ENCODE measurements around the gene DHX32. TPM values are rescaled to one million over a fixed set of nuclear protein-coding genes. Genes with fewer than 3 reads are reported as not detected.

The DHX32 gene, protein sequence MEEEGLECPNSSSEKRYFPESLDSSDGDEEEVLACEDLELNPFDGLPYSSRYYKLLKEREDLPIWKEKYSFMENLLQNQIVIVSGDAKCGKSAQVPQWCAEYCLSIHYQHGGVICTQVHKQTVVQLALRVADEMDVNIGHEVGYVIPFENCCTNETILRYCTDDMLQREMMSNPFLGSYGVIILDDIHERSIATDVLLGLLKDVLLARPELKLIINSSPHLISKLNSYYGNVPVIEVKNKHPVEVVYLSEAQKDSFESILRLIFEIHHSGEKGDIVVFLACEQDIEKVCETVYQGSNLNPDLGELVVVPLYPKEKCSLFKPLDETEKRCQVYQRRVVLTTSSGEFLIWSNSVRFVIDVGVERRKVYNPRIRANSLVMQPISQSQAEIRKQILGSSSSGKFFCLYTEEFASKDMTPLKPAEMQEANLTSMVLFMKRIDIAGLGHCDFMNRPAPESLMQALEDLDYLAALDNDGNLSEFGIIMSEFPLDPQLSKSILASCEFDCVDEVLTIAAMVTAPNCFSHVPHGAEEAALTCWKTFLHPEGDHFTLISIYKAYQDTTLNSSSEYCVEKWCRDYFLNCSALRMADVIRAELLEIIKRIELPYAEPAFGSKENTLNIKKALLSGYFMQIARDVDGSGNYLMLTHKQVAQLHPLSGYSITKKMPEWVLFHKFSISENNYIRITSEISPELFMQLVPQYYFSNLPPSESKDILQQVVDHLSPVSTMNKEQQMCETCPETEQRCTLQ
- total RNA-seq (ENCODE audit: low replicate concordance): 26.4 and 29.2 TPM in 2 replicates

DNA sequence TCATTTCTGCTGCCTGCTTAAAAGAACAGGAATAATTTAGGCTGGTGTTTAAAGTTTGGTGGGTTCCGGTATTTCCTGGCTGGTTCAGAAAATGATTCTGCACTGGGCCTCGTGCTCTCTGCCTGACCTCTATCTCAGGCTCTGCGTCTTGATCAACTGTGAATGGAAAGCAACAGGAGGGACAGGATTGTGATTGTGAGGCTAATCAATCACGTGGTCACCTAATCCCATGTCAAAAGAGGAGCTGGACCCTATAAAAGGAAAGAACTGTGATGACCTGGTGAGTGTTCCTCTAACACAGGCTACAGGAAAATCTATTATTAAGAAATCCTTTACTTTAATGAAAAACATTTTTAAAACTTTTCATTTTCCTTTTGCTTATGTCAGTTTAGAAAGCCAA is at the start of gene DHX32:
TSS of gene DHX32 (minus strand) at position 101 of the 400 bp plus-strand sequence. CDS start 468 bp downstream, outside the sequence.

DNA sequence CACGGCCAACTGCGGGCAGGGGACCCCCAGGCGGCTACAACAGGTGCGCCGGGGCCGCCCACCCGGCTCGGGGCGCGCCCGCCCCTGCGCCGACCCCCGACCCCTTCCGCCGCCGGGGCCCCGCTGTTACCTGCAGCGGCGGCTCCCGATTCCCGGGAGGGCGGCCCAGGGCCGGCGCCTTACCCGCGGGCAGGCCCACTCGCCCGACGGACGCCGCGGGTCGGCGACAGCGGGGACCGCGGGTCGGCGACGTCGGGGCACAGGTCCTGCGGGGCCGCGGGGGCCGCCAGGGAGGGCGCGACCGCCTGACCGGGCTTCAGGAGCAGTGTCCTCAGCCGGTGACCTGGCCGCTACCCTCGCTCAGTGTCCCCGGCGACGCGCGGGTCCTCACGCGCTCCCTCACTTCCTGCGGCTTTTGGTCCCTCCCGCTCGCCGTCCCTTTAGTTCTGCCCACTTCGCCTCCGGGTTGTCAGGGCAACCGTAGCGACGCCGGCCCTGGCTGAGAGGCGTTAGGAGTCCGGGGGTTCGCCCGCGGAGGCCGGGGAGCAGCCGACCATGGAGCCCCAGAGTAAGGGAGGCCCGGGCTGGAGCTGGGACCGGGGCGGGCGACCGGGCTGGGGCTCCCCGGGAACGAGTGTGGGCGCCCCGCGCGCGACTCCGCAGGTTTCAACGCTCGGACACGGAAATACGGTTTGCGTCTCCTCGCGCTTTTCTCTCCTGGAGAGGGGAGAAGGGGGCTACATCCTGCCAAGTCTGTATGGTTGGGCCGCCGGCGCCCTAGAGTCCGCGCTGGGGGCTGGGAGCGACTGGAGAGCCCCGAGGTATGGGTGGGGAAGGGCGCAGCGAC is 15.2 kb upstream of the DHX32 start, which contains the start of gene FANK1:
TSS of gene FANK1 (plus strand) at position 477 of the 847 bp plus-strand sequence. CDS start at position 556, 79 bp downstream.

DNA sequence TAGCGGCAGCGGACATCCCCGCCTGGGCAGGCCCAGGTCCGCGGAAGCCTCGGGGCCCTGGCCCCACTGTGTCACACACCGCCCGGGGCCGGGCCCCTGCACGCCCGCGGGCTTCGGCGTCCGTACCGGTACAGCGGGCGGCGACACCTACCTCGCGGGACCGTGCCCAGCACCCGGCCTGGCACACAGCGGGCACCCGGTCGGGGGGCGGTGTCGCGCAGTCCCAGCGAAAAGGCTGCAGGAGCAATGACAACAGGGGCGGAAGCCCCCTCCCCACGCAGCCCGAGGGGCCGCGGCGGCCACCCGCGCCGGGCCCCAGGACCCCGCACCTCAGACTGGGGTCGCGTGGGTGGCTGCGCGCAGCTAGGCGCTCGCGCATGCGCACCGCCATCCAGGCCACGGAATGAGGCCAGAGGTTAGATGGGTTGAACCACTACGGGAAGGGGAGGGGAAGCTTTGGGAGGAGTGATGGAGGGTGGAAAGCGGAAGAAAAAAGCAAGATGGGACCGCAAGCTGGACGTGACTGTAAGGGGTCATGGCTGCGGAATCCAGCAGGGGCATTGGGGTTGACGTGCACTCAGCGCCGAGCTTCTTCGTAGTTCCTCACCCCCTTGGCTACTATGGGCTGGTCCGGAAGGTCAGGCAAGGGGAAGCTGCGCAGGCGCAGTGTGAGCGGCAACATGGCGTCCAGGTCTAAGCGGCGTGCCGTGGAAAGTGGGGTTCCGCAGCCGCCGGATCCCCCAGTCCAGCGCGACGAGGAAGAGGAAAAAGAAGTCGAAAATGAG is 58.0 kb downstream of the DHX32 start, which contains the start of the genes BCCIP and UROS:
TSS of gene BCCIP (plus strand) at position 669 of the 785 bp plus-strand sequence. CDS start at position 681, 12 bp downstream.
TSS of gene UROS (minus strand) at position 381 of the 785 bp plus-strand sequence. CDS start 6,759 bp downstream, outside the sequence.

Other genes starting within 250 kb of the DHX32 start
- gene TEX36, start 198.1 kb downstream of the DHX32 start, total RNA-seq (ENCODE audit: low replicate concordance): not detected in 2 replicates
- 14.5 and 15.1 TPM in 2 replicates for gene EDRF1, start 161.6 kb downstream of the DHX32 start, total RNA-seq (ENCODE audit: low replicate concordance)
- 0.30 TPM in 1 of 2 replicates, not detected in the other for gene MMP21, start 105.5 kb downstream of the DHX32 start, total RNA-seq (ENCODE audit: low replicate concordance)
- gene UROS, start 58.0 kb downstream of the DHX32 start, total RNA-seq (ENCODE audit: low replicate concordance): 30.8 and 74.2 TPM in 2 replicates
- gene BCCIP, start 57.7 kb downstream of the DHX32 start, total RNA-seq (ENCODE audit: low replicate concordance): 36.2 and 44.6 TPM in 2 replicates
- 5.2 and 13.9 TPM in 2 replicates for gene FANK1, start 15.3 kb upstream of the DHX32 start, total RNA-seq (ENCODE audit: low replicate concordance)